Nephron progenitor cell (in vitro differentiated cells): ENCODE measurements around the gene FBXO31.

ENCODE experiments used
- DNase-seq: peaks from one replicate; pipeline ENCODE4 v3.0.0; 2021
- H3K27ac Mint-ChIP-seq: 2 replicates; pipeline ENCODE4 v1.8.0; 2021; ENCODE audit warnings: mild to moderate bottlenecking, moderate library complexity, mixed read lengths
- H3K27me3 Mint-ChIP-seq: 2 replicates; pipeline ENCODE4 v1.8.0; 2021; ENCODE audit warnings: mild to moderate bottlenecking, low read depth, mixed read lengths; ENCODE audit not compliant: poor library complexity
- H3K36me3 Mint-ChIP-seq: 2 replicates; pipeline ENCODE4 v1.8.0; 2021; ENCODE audit warnings: low read depth, mixed read lengths
- H3K4me1 Mint-ChIP-seq: 2 replicates; pipeline ENCODE4 v1.8.0; 2021; ENCODE audit warnings: mixed read lengths
- H3K4me3 Mint-ChIP-seq: 2 replicates; pipeline ENCODE4 v1.8.0; 2021; ENCODE audit warnings: mild to moderate bottlenecking, moderate library complexity, mixed read lengths
- H3K9me3 Mint-ChIP-seq: 2 replicates; pipeline ENCODE4 v1.8.0; 2021; ENCODE audit warnings: mild to moderate bottlenecking, moderate library complexity, mixed read lengths
- TF ChIP-seq, protein P1 (sequence below): fragments of 200-600 bp; sonication (generic); IDR thresholded peaks from 2 replicates; pipeline ENCODE4 v1.5.0; 2021; ENCODE audit warnings: antibody characterized with exemption

The FBXO31 gene, protein sequence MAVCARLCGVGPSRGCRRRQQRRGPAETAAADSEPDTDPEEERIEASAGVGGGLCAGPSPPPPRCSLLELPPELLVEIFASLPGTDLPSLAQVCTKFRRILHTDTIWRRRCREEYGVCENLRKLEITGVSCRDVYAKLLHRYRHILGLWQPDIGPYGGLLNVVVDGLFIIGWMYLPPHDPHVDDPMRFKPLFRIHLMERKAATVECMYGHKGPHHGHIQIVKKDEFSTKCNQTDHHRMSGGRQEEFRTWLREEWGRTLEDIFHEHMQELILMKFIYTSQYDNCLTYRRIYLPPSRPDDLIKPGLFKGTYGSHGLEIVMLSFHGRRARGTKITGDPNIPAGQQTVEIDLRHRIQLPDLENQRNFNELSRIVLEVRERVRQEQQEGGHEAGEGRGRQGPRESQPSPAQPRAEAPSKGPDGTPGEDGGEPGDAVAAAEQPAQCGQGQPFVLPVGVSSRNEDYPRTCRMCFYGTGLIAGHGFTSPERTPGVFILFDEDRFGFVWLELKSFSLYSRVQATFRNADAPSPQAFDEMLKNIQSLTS

DNA sequence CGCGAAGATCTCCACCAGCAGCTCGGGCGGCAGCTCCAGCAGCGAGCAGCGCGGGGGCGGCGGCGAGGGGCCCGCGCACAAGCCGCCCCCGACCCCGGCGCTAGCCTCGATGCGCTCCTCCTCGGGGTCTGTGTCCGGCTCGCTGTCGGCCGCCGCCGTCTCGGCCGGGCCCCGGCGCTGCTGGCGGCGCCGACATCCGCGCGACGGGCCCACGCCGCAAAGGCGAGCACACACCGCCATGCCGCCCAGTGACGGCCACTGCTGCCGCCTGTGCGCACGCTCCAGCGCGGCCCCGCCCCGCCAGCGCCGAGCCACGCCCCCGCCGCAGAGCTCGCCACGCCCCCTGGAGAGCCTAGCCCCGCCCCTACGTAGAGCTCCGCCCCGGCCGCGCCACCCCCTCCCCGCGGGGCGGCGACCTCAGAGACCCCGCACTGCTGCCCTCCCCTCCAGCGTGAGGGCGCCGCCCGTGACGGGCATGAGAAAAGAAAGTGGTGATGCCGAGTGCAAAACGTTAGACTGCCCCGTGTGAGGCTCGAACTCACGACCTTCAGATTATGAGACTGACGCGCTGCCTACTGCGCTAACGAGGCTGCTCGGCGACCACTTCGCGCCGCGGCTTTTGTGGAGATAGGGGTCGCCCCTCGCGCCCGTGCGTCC lies at the start of gene FBXO31:
Gene FBXO31 (minus strand): TSS at position 272 of the 657 bp plus-strand sequence. CDS start 32 bp downstream, at position 240.
- peaks cover 4% of the 10 kb centered on the region for H3K27me3 Mint-ChIP-seq
- H3K9me3 Mint-ChIP-seq: peaks cover 13% of the 10 kb centered on the region
- H3K36me3 Mint-ChIP-seq: peaks cover 19% of the 10 kb centered on the region
- H3K4me1 Mint-ChIP-seq: peaks cover 58% of the 10 kb centered on the region
- TF ChIP-seq, protein P1, sequence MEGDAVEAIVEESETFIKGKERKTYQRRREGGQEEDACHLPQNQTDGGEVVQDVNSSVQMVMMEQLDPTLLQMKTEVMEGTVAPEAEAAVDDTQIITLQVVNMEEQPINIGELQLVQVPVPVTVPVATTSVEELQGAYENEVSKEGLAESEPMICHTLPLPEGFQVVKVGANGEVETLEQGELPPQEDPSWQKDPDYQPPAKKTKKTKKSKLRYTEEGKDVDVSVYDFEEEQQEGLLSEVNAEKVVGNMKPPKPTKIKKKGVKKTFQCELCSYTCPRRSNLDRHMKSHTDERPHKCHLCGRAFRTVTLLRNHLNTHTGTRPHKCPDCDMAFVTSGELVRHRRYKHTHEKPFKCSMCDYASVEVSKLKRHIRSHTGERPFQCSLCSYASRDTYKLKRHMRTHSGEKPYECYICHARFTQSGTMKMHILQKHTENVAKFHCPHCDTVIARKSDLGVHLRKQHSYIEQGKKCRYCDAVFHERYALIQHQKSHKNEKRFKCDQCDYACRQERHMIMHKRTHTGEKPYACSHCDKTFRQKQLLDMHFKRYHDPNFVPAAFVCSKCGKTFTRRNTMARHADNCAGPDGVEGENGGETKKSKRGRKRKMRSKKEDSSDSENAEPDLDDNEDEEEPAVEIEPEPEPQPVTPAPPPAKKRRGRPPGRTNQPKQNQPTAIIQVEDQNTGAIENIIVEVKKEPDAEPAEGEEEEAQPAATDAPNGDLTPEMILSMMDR: no peak
- H3K27ac Mint-ChIP-seq: peak within 1 kb of the TSS; percentile 92
- peak within 1 kb of the TSS; percentile 84 for H3K4me3 Mint-ChIP-seq
- peak; percentile 92 for DNase-seq

- Mint-ChIP-seq H3K27me3 (no peaks in the 10 kb centered on the region), H3K27ac (no peak overlapping the region), H3K9me3 (no peaks in the 10 kb centered on the region), H3K4me1 (peaks cover 13% of the 10 kb centered on the region), H3K4me3 (no peak overlapping the region), H3K36me3 (peaks cover 21% of the 10 kb centered on the region)
- no peak for DNase-seq
- TF ChIP-seq, protein P1: no peak
Measured at GRCh38 chr16:87432330-87432915, 48.8 kb upstream of the FBXO31 start.

DNA sequence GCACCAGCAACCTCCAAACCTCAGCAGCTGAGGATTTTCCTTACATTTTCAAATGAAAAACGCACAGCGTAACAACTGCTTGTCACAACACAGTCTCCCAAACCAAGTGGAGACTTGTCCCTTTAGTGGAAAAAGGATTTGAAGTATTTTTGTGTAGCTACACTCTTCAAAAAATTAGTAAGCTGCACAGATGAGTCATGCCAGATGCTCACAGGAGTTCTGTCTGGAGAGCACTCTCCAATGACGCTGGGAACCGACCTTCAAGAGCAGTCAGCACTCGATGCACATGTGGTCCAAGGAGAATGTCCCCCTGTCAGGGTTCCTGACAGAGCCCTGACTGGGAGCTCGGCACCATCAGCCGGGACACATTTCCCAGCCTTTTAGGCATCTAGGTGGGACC lies 48.4 kb upstream of the FBXO31 start:
- Mint-ChIP-seq H3K9me3 (no peaks in the 10 kb centered on the region), H3K27ac (no peak overlapping the region)

DNA sequence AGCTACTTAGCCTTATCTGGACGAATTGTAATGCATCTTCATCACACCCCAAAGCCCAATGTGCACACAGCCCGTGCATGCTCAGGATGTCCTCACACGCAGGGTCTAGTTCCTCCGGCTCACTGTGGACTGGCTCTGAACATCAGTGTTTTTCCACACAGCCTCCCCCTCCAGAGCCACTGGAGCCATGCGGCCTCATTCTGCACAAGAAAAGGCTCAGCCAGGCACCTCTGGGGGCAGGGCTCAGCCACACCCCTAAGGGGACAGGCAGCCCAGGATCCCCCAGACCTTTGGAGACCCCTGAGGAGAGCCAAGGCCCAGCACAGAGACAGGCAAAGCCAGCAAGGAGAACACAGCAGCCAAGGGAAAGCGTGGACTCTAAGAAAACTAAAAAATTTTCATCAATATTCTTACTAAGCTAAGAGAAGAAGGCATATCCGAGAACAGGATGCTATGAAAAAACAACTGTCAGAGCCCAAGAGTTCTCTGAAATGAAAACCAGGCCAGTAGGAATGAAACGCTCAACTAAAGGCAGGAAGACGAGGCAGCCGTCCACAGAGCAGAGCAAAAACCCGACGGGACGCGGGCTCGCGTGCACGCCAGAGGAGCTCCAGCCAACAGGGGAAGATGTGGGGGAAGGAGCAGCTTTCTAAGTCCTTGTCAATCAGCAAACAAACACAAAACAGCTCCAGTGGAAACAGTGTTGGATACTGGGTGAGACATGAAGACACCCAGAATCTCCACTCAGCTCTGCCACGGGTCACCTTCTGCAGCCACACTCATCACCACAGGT lies 43.0 kb upstream of the FBXO31 start:
- H3K9me3 Mint-ChIP-seq: no peaks in the 10 kb centered on the region
- H3K36me3 Mint-ChIP-seq: peaks cover 45% of the 10 kb centered on the region
- no peak for DNase-seq
- TF ChIP-seq, protein P1: no peak
- H3K4me1 Mint-ChIP-seq: peaks cover 25% of the 10 kb centered on the region
- no peaks in the 10 kb centered on the region for H3K27me3 Mint-ChIP-seq
- H3K4me3 Mint-ChIP-seq: no peak overlapping the region
- no peak overlapping the region for H3K27ac Mint-ChIP-seq

More for the DNA sequence above, 48.4 kb upstream of the FBXO31 start:
- Mint-ChIP-seq H3K36me3 (peaks cover 21% of the 10 kb centered on the region), H3K4me1 (peaks cover 13% of the 10 kb centered on the region), H3K4me3 (no peak overlapping the region), H3K27me3 (no peaks in the 10 kb centered on the region)
- no peak for DNase-seq
- TF ChIP-seq, protein P1: no peak

DNA sequence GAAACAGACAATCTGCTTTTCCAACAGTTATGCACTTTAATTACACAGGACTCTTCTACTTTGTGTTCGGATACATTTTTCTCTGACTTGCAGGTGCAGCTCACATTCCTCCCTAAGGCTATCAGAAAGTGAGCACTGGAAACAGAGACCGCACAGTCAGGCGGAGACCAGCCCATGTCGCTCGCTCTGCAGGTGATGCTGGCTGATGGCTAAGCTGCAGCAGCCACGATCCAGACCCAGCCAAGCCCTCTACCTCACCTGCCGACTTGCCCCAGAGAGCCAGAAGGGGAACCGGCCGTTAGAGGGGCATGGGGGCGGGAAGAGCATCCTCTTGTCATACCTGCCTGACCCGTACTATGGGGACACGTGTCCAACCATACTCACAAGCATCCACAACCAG lies 42.4 kb upstream of the FBXO31 start:
- H3K27ac Mint-ChIP-seq: no peak overlapping the region
- TF ChIP-seq, protein P1: no peak
- no peak for DNase-seq
- no peak overlapping the region for H3K4me3 Mint-ChIP-seq
- H3K36me3 Mint-ChIP-seq: peaks cover 48% of the 10 kb centered on the region
- H3K4me1 Mint-ChIP-seq: peaks cover 25% of the 10 kb centered on the region
- no peaks in the 10 kb centered on the region for H3K9me3 Mint-ChIP-seq
- H3K27me3 Mint-ChIP-seq: no peaks in the 10 kb centered on the region
